Adrenal gland (tissue), 5 donors: ENCODE results near the gene XRN1.
"Not testable (repeated sequence)": the region's sequence is repeated elsewhere in the genome, so short reads cannot be mapped to it uniquely, and the experiment has no call there.

ENCODE experiments used
- POLR2A ChIP-seq, 2 donors: fragments of 450-650 bp; IDR thresholded peaks; one replicate each; pipeline ENCODE4 v1.6.1; 2017; ENCODE audit warnings: antibody characterized with exemption in 2 of 2, mild to moderate bottlenecking in 2 of 2, moderate library complexity in 1 of 2
- TF ChIP-seq, protein P1 (sequence below), 6 experiments: fragments of 450-650 bp in 4 of 6; fragments of 200-600 bp in 2 of 6; sonication (generic) in 1 of 6; IDR thresholded peaks; 1 replicate in 5 of 6; 2 replicates in 1 of 6; pipeline versions ENCODE4 v1.5.1 to v1.8.0; 2016 to 2021; ENCODE audit warnings: antibody characterized with exemption in 6 of 6, mild to moderate bottlenecking in 2 of 6, moderate library complexity in 1 of 6
- donor health status: DM: no; HTN: no; CAD: no.

DNA sequence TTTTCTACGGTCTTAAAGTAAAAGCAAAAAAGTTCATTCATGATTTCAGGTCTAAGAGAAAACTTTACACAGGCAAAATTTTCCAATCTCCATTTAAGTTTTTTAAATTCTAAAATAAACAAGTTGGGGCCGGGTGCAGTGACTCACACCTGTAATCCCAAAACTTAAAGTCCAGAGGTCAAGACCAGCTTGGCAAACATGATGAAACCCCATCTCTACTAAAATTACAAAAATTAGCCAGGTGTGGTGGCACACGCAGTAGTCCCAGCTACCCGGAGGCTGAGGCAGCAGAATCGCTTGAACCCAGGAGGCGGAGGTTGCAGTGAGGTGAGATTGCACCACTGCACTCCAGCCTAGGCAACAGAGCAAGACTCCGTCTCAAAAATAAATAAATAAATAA lies 47.3 kb downstream of the XRN1 start:
- TF ChIP-seq, protein P1, sequence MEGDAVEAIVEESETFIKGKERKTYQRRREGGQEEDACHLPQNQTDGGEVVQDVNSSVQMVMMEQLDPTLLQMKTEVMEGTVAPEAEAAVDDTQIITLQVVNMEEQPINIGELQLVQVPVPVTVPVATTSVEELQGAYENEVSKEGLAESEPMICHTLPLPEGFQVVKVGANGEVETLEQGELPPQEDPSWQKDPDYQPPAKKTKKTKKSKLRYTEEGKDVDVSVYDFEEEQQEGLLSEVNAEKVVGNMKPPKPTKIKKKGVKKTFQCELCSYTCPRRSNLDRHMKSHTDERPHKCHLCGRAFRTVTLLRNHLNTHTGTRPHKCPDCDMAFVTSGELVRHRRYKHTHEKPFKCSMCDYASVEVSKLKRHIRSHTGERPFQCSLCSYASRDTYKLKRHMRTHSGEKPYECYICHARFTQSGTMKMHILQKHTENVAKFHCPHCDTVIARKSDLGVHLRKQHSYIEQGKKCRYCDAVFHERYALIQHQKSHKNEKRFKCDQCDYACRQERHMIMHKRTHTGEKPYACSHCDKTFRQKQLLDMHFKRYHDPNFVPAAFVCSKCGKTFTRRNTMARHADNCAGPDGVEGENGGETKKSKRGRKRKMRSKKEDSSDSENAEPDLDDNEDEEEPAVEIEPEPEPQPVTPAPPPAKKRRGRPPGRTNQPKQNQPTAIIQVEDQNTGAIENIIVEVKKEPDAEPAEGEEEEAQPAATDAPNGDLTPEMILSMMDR (IDR thresholded peaks at IDR 0.05): not testable (repeated sequence)
- TF ChIP-seq POLR2A (IDR thresholded peaks at IDR 0.05): not testable (repeated sequence)
